HFF-Myc (cell line): Measurements from ENCODE around the gene ROCK2.
A peak's percentile ranks its signal among the peaks of the same experiment; 100 is the strongest.

Experiments
- DNase-seq: peaks from one replicate; pipeline ENCODE4 v3.0.0-alpha.2; 2011; ENCODE audit warnings: low read depth; ENCODE audit errors: extremely low read depth
- H3K4me3 ChIP-seq: replicated peaks from 2 replicates; pipeline ENCODE4 v1.5.1; 2011; ENCODE audit warnings: low read depth, mild to moderate bottlenecking, control low read depth, low read length
- CTCF ChIP-seq: IDR thresholded peaks from 2 replicates; pipeline ENCODE4 v1.5.1; 2012; ENCODE audit warnings: mild to moderate bottlenecking, low read depth, low read length, control low read depth; ENCODE audit errors: missing control alignments

ROCK2 gene

DNA sequence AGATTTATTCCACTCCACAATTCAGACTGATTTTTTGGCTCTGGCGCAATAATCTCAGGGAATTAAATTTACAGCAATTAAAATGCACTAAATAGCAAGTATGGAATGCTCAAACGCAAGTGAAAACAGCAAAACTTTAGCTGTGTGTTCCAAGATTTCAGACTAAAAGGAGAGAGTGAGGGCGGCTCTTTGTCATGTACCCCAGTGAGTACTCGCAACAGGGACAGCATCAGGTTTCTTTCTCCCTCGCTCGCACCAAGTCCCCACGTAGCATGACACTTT, 1.1 kb downstream of the ROCK2 start:
- no peak for TF ChIP-seq CTCF
- peak overlapping the region; percentile 64 for H3K4me3 ChIP-seq
- DNase-seq, result no peak

GRCh38 chr2:11342551-11343367, 1.7 kb downstream of the ROCK2 start:
- no peak for TF ChIP-seq CTCF
- DNase-seq, result no peak
- H3K4me3 ChIP-seq, result peak overlapping the region; percentile 64

- no peak for TF ChIP-seq CTCF
- H3K4me3 ChIP-seq, result no peak overlapping the region
- no peak for DNase-seq
Measured at GRCh38 chr2:11340717-11341116, 3.7 kb downstream of the ROCK2 start.

DNA sequence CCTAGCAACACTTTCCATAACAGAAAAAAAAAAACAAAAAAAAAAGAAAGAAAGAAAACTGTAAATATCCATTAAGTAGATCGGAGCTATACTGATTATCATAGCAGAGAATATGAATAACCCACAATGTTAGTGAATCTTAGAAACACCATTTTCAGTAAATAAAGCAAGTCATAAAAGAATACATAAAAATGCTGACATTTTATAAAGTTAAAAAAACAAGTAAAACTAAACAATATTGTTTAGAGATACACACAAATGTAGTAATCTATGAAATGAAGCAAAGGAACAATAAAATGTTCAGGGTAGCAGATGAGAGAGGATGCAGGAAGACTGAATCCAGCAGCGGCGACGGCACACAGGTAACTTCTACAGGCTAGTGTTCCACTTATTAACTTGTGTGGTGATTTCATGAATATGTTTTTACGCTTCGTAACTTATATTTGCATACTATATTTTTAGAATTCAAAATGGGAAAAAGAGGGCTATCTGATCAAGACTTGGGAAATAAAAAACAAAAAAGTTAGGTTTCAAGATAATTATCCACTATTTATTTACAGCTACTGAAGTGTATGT, 4.8 kb downstream of the ROCK2 start:
- no peak overlapping the region for H3K4me3 ChIP-seq
- DNase-seq, result no peak
- TF ChIP-seq CTCF, result no peak

GRCh38 chr2:11338580-11338979, 5.9 kb downstream of the ROCK2 start:
- no peak for DNase-seq
- TF ChIP-seq CTCF, result no peak
- H3K4me3 ChIP-seq, result no peak overlapping the region

DNA sequence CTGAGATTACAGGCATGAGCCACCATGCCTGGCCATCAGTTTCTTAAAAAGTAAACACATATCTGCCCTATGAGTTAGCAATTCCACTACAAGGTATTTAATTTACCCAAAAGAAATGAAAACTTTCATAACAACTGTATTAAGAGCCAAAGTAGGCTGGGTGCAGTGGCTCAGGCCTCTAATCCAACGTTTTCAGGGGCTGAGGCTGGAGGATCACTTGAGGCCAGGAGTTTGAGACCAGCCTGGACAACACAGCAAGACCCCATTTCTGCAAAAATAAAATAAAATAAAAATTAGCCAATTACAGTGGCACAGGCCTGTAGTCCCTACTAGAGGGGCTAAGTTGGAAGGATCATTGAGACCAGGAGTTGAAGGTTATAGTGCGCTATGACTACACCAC, 6.5 kb downstream of the ROCK2 start:
- DNase-seq, result no peak
- no peak overlapping the region for H3K4me3 ChIP-seq
- TF ChIP-seq CTCF, result no peak
